C4-2B (cell line): ENCODE data around the gene SIRT5.

Experiments used
- CTCF ChIP-seq: fragments of 450-650 bp; conservative IDR thresholded peaks from 2 replicates; pipeline ENCODE4 v1.5.1; 2017; ENCODE audit warnings: mild to moderate bottlenecking
- ZFX ChIP-seq: fragments of 450-650 bp; IDR thresholded peaks from 2 replicates; pipeline ENCODE4 v1.6.1; 2017

- TF ChIP-seq CTCF (no peak), ZFX (no peak)
These were observed 25.7 kb upstream of the SIRT5 start for GRCh38 chr6:13548500-13549210.
